Gastrocnemius medialis (tissue), 4 donors: ENCODE results near the gene STIM1.

Source experiments
- CTCF ChIP-seq, 5 experiments: fragments of 450-650 bp in 3 of 5; fragments of 200-600 bp in 2 of 5; sonication (generic) in 2 of 5; IDR thresholded peaks in 4 of 5; conservative IDR thresholded peaks in 1 of 5; 1 replicate in 4 of 5; 2 replicates in 1 of 5; pipeline ENCODE4 v1.5.1; 2016 to 2019; ENCODE audit warnings: antibody characterized with exemption in 5 of 5, mild to moderate bottlenecking in 3 of 5, moderate library complexity in 3 of 5
- POLR2A ChIP-seq, 2 donors: fragments of 450-650 bp; IDR thresholded peaks; one replicate each; pipeline ENCODE4 v1.6.1; 2017; ENCODE audit warnings: antibody characterized with exemption in 2 of 2, mild to moderate bottlenecking in 2 of 2, moderate library complexity in 2 of 2

DNA sequence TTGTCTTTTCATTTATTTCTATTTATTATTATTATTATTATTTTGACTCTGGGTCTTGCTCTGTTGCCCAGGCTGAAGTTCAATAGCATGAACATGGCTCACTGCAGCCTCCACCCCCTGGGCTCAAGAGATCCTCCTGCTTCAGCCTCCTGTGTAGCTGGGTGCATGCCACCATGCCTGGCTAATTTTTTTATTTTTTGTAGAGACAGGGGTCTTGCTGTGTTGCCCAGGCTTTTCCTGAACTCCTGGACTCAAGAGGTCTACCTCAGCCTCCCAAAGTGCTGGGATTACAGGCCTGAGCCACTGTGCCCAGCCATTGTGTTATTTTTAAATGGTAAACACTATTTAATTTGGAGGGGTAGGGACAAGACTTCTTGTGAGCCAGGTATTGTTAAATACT lies 215.9 kb downstream of the STIM1 start:
- TF ChIP-seq CTCF (IDR thresholded peaks at IDR 0.05 in 4 of 5, conservative IDR thresholded peaks at IDR 0.05 in 1 of 5) = no peak
- TF ChIP-seq POLR2A (IDR thresholded peaks at IDR 0.05) = no peak
